MG63 (cell line): ENCODE data around the gene SNX14. TPM values are rescaled to one million over a fixed set of nuclear protein-coding genes. Genes with fewer than 3 reads are reported as not detected.

Source experiments
- DNase-seq: peaks from one replicate; pipeline ENCODE4 v3.0.0-alpha.2; 2020
- H3K27me3 ChIP-seq: fragments of 250-450 bp; sonication (Bioruptor Pico); 2 replicates; pipeline ENCODE4 v1.5.1; 2020; ENCODE audit warnings: mild to moderate bottlenecking, moderate library complexity
- H3K36me3 ChIP-seq: fragments of 250-450 bp; sonication (Bioruptor Pico); 2 replicates; pipeline ENCODE4 v1.5.1; 2020; ENCODE audit warnings: mild to moderate bottlenecking, moderate library complexity
- H3K4me3 ChIP-seq: fragments of 250-450 bp; sonication (Bioruptor Pico); 2 replicates; pipeline ENCODE4 v1.5.1; 2020; ENCODE audit warnings: mild to moderate bottlenecking, moderate library complexity
- H3K9me3 ChIP-seq: fragments of 250-450 bp; sonication (Bioruptor Pico); 2 replicates; pipeline ENCODE4 v1.5.1; 2020; ENCODE audit warnings: mild to moderate bottlenecking, moderate library complexity
- total RNA-seq: library from RNA; depleted of rRNA; stranded (reverse); fragments of >200 nt; shearing (Covaris generic); gene quantifications from 2 replicates; pipeline ENCODE4 v1.2.3, GENCODE V29; 2014; ENCODE audit warnings: low replicate concordance; rRNA removed

SNX14 gene
- total RNA-seq, 1 experiment from 2014 or later: 88.2 TPM

DNA sequence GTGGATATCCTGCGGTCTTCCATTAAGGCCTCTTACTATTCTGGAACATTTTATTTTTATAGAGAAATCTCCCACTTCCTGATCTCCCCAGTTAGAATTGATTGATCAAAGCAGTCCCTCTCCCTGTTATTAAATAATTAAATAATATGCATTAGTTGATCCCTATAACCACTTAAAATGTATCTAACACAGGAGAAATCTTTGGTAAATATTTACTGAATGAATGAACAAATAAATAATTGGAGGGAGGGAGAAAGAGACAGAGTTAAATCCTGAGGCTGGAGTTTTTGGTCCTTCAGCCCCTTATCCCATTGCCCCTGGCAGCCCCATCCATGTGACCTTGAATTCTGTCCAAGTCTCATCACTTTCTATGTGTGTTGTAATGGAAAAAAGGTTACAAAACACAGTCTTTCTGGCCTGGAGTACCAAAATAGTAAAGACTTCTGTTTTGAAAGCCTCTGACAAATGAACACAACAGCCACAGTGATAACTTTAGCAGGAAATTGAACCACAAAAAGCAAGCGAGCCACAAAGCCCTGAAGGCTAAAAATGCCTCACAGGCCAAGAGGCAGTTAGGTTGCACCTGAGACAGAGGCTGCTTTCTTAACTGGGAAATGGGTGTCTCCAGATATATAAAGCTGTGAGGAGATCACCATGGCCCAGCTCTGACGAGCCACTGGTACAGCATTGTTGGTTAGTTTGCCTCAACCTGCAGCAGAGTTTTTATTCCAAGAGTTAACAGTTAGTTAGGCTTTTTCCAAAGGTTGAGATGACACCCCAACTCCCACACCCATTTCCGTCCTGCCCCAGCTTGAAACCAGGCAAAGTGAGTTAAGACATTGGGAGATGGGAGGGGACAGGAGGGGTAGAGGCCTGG is 132.5 kb downstream of the SNX14 start:
- Histone ChIP-seq H3K27me3 (no peaks in the 10 kb centered on the region), H3K9me3 (no peaks in the 10 kb centered on the region), H3K4me3 (no peak overlapping the region), H3K36me3 (no peaks in the 10 kb centered on the region)
- no peak for DNase-seq

GRCh38 chr6:85460154-85460920 is 133.3 kb downstream of the SNX14 start:
- DNase-seq: no peak
- H3K9me3 ChIP-seq: no peaks in the 10 kb centered on the region

GRCh38 chr6:85459224-85459901 is 134.3 kb downstream of the SNX14 start:
- Histone ChIP-seq H3K9me3 (no peaks in the 10 kb centered on the region), H3K27me3 (no peaks in the 10 kb centered on the region), H3K36me3 (peaks cover 5% of the 10 kb centered on the region), H3K4me3 (no peak overlapping the region)
- DNase-seq: no peak

More at GRCh38 chr6:85460154-85460920, 133.3 kb downstream of the SNX14 start:
- Histone ChIP-seq H3K4me3 (no peak overlapping the region), H3K36me3 (no peaks in the 10 kb centered on the region; the same call in 1 of the 2 replicates), H3K27me3 (no peaks in the 10 kb centered on the region)

GRCh38 chr6:85458782-85459181 is 134.9 kb downstream of the SNX14 start:
- H3K4me3 ChIP-seq: no peak overlapping the region
- peaks cover 5% of the 10 kb centered on the region for H3K36me3 ChIP-seq
- no peaks in the 10 kb centered on the region for H3K27me3 ChIP-seq
- peak; percentile 90 for DNase-seq
- no peaks in the 10 kb centered on the region for H3K9me3 ChIP-seq

GRCh38 chr6:85458184-85458583 is 135.5 kb downstream of the SNX14 start:
- Histone ChIP-seq H3K27me3 (no peaks in the 10 kb centered on the region), H3K4me3 (no peak overlapping the region), H3K36me3 (peaks cover 5% of the 10 kb centered on the region), H3K9me3 (no peaks in the 10 kb centered on the region)
- no peak for DNase-seq

- H3K27me3 ChIP-seq: no peaks in the 10 kb centered on the region
- no peak for DNase-seq
- H3K4me3 ChIP-seq: no peak overlapping the region
- no peaks in the 10 kb centered on the region; the same call in 1 of the 2 replicates for H3K9me3 ChIP-seq
- H3K36me3 ChIP-seq: peaks cover 12% of the 10 kb centered on the region
Observed at GRCh38 chr6:85456782-85457181, 136.9 kb downstream of the SNX14 start.

Other genes with a start within 250 kb of the SNX14 start
- 40.8 and 60.9 TPM in 2 replicates for gene NT5E, start 143.8 kb downstream of the SNX14 start, total RNA-seq
- gene SYNCRIP, start 49.0 kb upstream of the SNX14 start, total RNA-seq: 89.9 and 199 TPM in 2 replicates